Epithelial cell of esophagus (primary cell): ENCODE measurements around the gene EIF3F.

Experiments used
- DNase-seq: peaks from one replicate; pipeline ENCODE4 v3.0.0; 2010; ENCODE audit warnings: low read depth
- H3K4me3 ChIP-seq: 2 replicates; pipeline ENCODE4 v1.5.1; 2011; ENCODE audit warnings: mild to moderate bottlenecking, low read length, control low read depth
- CTCF ChIP-seq: IDR thresholded peaks from 2 replicates; pipeline ENCODE4 v1.5.1; 2011; ENCODE audit warnings: low read depth, mild to moderate bottlenecking, low read length, control low read depth, inconsistent platforms; ENCODE audit not compliant: insufficient read depth; ENCODE audit errors: missing control alignments

The EIF3F gene

GRCh38 chr11:7964873-7965272 lies 22.3 kb upstream of the EIF3F start:
- no peak overlapping the region for H3K4me3 ChIP-seq
- TF ChIP-seq CTCF = no peak
- DNase-seq = peak; percentile 77

- TF ChIP-seq CTCF = no peak
- peak; percentile 96 for DNase-seq
- no peak within 1 kb of the TSS for H3K4me3 ChIP-seq
Measured at GRCh38 chr11:7965386-7965785, 21.8 kb upstream of the EIF3F start, which contains the start of gene NLRP10. NLRP10 (minus strand) TSS chr11:7965447; CDS start chr11:7963495, 1,952 bp downstream.

GRCh38 chr11:7967097-7967496 lies 20.0 kb upstream of the EIF3F start:
- DNase-seq = peak; percentile 70
- TF ChIP-seq CTCF = no peak
- H3K4me3 ChIP-seq = no peak overlapping the region

- no peak for TF ChIP-seq CTCF
- H3K4me3 ChIP-seq = no peak overlapping the region
- peak; percentile 41 for DNase-seq
Measured at GRCh38 chr11:7967826-7968225, 19.3 kb upstream of the EIF3F start.

GRCh38 chr11:7968686-7969085 lies 18.5 kb upstream of the EIF3F start:
- DNase-seq = no peak
- TF ChIP-seq CTCF = no peak
- H3K4me3 ChIP-seq = no peak overlapping the region

GRCh38 chr11:7969756-7970646 lies 17.1 kb upstream of the EIF3F start:
- no peak for DNase-seq
- TF ChIP-seq CTCF = no peak
- no peak overlapping the region for H3K4me3 ChIP-seq

GRCh38 chr11:7971846-7972245 lies 15.3 kb upstream of the EIF3F start:
- no peak for TF ChIP-seq CTCF
- H3K4me3 ChIP-seq = no peak overlapping the region
- no peak for DNase-seq
